Right kidney (tissue), 1 donor: ENCODE measurements around the gene GJA5.

ENCODE experiments used
- DNase-seq: peaks from one replicate; pipeline ENCODE4 v3.0.0-alpha.2; 2016

GJA5 gene

GRCh38 chr1:147768582-147768981, 8.2 kb upstream of the GJA5 start:
- no peak for DNase-seq

- no peak for DNase-seq
Measured at GRCh38 chr1:147768101-147768500, 7.7 kb upstream of the GJA5 start.

- DNase-seq = no peak
Measured at GRCh38 chr1:147762233-147763024, 2.0 kb upstream of the GJA5 start.

DNA sequence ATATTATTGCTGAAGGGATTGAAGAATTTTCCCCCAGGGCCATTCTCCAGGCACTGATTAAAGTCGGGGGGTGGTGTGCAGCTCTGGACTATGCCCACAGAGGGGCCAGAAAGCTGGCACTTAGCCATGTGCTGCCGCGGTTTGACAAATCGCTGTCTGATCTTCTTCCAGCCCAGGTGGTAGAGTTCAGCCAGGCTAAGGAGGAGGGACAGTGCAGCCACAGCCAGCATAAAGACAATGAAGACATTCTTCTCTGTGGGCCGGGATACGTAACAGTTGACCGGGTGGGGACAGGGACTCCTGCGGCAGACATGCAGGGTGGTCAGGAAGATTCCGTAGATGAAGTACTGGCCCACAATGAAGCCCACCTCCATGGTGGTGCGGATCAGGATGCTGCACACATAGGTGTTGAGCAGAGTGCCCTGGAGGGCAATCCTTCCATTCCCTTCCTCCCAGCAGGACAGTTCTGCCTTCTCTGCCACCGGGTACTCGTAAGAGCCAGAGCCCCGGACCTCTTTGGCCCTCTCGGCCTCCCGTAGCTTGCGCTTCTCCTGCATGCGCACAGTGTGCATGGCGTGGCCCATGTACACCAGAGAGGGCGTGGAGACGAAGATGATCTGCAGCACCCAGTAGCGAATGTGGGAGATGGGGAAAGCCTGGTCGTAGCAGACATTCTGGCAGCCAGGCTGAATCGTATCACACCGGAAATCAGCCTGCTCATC, 1.9 kb downstream of the GJA5 start:
- DNase-seq = no peak

DNA sequence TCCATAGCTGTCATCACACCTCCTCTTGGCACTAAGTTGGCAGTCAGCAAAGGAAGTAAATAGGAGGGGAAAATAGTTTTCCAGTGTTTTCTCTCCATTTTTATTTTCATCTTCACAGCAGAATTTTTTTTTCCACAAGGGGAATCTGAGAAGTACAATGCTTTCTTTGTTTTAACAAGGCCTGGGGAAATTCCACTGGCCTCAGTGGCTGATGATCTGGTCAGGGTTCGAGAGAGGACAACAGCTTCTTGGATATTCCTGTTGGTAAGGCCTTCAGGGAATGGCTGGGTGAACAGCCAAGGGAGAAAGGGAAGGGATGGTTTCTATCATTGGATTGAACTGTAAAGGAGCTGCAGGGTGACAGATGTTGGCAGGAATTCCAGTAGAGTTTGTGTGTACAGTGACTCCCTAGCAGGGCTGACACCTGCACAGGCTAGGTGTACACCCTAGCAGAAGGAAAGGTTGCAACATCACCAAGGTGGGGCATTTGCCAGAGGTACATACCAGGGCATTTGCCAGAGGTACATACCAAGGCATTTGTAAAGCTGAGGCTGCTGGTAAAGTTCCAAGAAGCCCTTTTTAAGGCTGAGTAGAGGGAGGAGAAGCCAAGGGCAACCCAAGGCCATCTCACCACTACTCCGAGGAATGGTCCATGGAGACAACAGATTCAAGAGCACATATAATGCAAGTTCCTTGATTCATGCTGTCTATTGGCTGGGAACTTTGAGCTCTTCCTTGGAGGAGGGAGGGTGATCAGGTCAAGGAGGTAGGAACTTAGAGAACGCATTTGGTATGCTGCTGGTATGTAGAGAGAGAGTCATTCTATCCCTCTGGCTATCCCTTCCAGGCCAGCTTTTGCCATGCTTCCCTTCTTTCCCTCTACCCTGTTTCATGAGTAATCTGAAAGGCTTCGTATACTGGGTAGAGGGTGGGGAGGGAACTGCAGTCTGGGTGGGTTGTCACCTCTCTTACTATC, 3.1 kb downstream of the GJA5 start:
- no peak for DNase-seq

DNA sequence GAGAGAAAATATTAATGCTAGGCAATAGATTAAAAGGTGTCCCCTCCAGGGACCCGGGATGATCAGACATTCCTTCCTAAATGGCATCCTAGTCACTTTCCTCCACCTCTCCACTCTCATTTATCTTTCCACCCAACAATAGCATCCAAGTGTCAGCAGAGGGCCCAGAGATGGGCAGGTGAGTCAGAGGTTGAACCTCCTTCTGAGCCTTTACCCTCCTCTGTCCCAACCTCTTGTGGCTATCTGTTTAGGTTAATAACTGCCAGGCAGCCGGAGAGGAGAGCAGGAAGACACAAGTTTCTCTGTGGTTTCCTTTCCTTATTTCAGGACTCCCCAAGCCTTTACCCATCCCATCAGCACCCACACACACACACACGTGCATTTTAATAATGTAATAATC, 4.1 kb downstream of the GJA5 start:
- no peak for DNase-seq

- DNase-seq = no peak
Measured at GRCh38 chr1:147754661-147755060, 5.7 kb downstream of the GJA5 start.

GRCh38 chr1:147753081-147753480, 7.3 kb downstream of the GJA5 start:
- no peak for DNase-seq

- no peak for DNase-seq
Measured at GRCh38 chr1:147752511-147752910, 7.9 kb downstream of the GJA5 start.

- DNase-seq = no peak
Measured at GRCh38 chr1:147751346-147751745, 9.1 kb downstream of the GJA5 start.

- DNase-seq = no peak
Measured at GRCh38 chr1:147750618-147751217, 9.7 kb downstream of the GJA5 start.

GRCh38 chr1:147749792-147750191, 10.6 kb downstream of the GJA5 start:
- DNase-seq = no peak

- no peak for DNase-seq
Measured at GRCh38 chr1:147748676-147749350, 11.6 kb downstream of the GJA5 start.

GRCh38 chr1:147747966-147748365, 12.4 kb downstream of the GJA5 start:
- no peak for DNase-seq

DNA sequence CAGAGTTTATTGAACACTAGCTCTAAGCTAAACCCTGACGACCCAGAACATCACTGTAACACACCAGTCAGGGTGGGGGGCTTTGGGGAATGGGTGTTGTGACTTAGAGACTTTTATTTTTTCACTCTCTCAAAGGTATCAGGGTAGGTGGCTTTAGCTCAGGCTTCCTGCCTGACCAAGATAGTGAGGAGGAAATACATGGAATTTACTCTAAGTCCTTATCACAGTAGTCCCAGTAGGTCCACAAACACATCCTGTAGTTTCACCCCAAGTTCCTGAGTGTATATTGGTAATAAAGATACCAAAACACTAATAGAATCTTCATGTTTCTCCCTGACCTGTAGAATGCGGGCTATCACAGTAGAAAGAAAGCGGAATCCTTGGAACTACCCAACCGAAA, 15.1 kb downstream of the GJA5 start:
- DNase-seq = no peak

DNA sequence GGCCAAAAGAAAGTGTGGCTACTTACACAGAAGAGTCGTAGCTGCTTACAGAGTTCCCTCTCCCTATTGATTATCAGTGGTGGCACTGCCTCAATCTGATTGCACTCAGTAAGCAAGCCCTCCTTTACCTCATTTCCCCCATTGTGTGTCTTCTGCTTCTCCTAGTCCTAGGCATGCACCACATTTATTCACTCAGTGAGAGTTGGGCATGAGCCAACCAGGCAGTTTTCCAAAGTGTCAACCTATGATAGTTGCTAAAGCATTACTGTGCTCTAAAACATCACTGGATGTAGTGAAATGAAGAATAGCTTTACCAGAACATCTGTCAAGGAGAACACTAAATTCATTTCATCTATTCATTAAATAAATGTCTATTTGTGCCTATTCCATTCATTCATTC, 19.3 kb downstream of the GJA5 start:
- no peak for DNase-seq

DNA sequence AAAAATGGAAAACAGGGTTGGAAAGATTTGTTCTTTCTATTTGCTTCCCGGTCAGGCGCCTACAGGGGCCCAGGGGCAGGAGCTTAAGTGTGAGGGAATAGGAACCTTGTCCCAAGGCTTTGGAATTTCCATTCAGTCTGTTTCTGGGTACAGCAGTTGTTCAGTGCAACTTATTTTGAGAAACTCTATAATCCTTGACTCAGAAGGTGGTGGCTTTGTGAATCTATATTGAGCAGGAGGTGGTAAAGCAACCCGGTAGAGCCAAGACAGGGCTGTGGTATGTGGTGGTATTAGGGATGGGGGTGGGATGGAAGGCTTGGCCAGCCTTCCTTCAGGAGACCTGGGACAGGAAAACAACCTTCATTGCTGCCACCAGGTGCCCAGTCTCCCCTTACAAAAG, 20.0 kb downstream of the GJA5 start:
- no peak for DNase-seq

GRCh38 chr1:147738739-147739476, 21.5 kb downstream of the GJA5 start:
- DNase-seq = no peak

GRCh38 chr1:147738129-147738528, 22.3 kb downstream of the GJA5 start:
- DNase-seq = no peak

- no peak for DNase-seq
Measured at GRCh38 chr1:147736883-147737282, 23.5 kb downstream of the GJA5 start.

DNA sequence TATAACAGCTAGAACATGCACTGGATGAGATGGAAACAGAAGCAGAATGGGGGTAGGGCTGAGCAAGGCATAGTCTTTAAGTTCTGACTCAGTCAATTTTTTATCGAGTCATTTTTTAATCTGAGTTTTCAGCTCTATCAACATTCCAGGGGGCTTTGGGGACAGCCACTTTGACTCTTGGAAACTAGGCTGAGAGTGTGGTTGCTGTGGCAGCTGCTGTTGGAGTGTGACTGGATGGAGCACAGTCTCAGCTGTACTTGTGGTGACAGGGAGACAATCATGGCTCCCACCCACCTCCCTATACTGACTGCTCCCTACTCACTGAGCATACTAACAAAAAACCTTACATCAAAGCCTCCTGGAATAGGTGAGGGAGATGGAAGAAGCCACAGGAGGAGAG, 25.0 kb downstream of the GJA5 start:
- DNase-seq = no peak
